IPS-20b (cell line): ENCODE results near the gene PTPN4.
A peak's percentile ranks its signal among the peaks of the same experiment; 100 is the strongest.
"Not testable (repeated sequence)": the region's sequence is repeated elsewhere in the genome, so short reads cannot be mapped to it uniquely, and the experiment has no call there.

Source experiments
- H3K27ac ChIP-seq: one replicate; pipeline ENCODE4 v1.5.1; 2013; ENCODE audit warnings: low read length
- H3K27me3 ChIP-seq: 2 replicates; pipeline ENCODE4 v1.6.1; 2013; ENCODE audit warnings: mild to moderate bottlenecking, low read length, inconsistent platforms; ENCODE audit not compliant: insufficient read depth
- H3K36me3 ChIP-seq: 2 replicates; pipeline ENCODE4 v1.6.1; 2013; ENCODE audit warnings: low read depth, mild to moderate bottlenecking, inconsistent platforms, low read length, moderate library complexity; ENCODE audit not compliant: insufficient read depth
- H3K4me1 ChIP-seq: 2 replicates; pipeline ENCODE4 v1.6.1; 2013; ENCODE audit warnings: mild to moderate bottlenecking, control low read depth, inconsistent platforms, low read length, moderate library complexity; ENCODE audit not compliant: insufficient read depth
- H3K4me3 ChIP-seq: 2 replicates; pipeline ENCODE4 v1.5.1; 2013; ENCODE audit warnings: mild to moderate bottlenecking, low read length, inconsistent platforms
- H3K9ac ChIP-seq: 2 replicates; pipeline ENCODE4 v1.6.1; 2013; ENCODE audit warnings: low read depth, mild to moderate bottlenecking, inconsistent platforms, low read length, moderate library complexity
- H3K9me3 ChIP-seq: 2 replicates; pipeline ENCODE4 v1.6.1; 2013; ENCODE audit warnings: mild to moderate bottlenecking, low read depth, low read length, inconsistent platforms; ENCODE audit not compliant: insufficient read depth

Gene PTPN4

DNA sequence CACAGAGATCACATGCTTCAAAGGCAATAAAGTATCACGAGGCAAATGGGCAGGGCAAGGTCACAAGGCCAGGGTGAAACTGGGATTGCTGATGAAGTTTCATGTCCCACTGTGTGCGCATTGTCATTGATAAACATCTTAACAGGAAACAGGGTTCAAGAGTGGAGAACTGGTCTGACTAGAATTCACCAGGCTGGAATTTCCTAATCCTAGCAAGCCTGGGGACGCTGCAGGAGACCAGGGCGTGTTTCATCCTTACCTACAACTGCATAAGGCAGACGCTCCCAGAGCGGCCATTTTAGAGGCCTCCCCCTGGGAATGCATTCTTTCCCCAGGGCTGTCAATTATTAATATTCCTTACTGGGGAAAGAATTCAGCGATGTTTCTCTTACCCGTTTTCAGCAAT, 33.2 kb downstream of the PTPN4 start:
- Histone ChIP-seq H3K27ac (peak overlapping the region; percentile 89), H3K27me3 (no peaks in the 10 kb centered on the region), H3K9ac (peak overlapping the region; percentile 65), H3K4me3 (peak overlapping the region; percentile 53; the same call in 1 of the 2 replicates), H3K36me3 (peaks cover 8% of the 10 kb centered on the region), H3K9me3 (peaks cover 8% of the 10 kb centered on the region; the same call in 1 of the 2 replicates), H3K4me1 (peaks cover 23% of the 10 kb centered on the region; the same call in 1 of the 2 replicates)

- no peaks in the 10 kb centered on the region for H3K27me3 ChIP-seq
- H3K9me3 ChIP-seq, result peaks cover 8% of the 10 kb centered on the region; the same call in 1 of the 2 replicates
- peaks cover 8% of the 10 kb centered on the region for H3K36me3 ChIP-seq
- H3K4me3 ChIP-seq, result no peak overlapping the region; the same call in 1 of the 2 replicates
- peaks cover 32% of the 10 kb centered on the region; the same call in 1 of the 2 replicates for H3K4me1 ChIP-seq
- peak overlapping the region; percentile 34; the same call in 1 of the 2 replicates for H3K9ac ChIP-seq
- peak overlapping the region; percentile 66 for H3K27ac ChIP-seq
Observed at GRCh38 chr2:119794237-119794636, 34.5 kb downstream of the PTPN4 start.

GRCh38 chr2:119795309-119796303, 35.9 kb downstream of the PTPN4 start:
- no peak overlapping the region for H3K9ac ChIP-seq
- no peak overlapping the region for H3K27ac ChIP-seq
- H3K4me3 ChIP-seq, result no peak overlapping the region
- peaks cover 8% of the 10 kb centered on the region for H3K36me3 ChIP-seq
- H3K27me3 ChIP-seq, result no peaks in the 10 kb centered on the region
- peaks cover 44% of the 10 kb centered on the region for H3K4me1 ChIP-seq
- H3K9me3 ChIP-seq, result peaks cover 4% of the 10 kb centered on the region; the same call in 1 of the 2 replicates

DNA sequence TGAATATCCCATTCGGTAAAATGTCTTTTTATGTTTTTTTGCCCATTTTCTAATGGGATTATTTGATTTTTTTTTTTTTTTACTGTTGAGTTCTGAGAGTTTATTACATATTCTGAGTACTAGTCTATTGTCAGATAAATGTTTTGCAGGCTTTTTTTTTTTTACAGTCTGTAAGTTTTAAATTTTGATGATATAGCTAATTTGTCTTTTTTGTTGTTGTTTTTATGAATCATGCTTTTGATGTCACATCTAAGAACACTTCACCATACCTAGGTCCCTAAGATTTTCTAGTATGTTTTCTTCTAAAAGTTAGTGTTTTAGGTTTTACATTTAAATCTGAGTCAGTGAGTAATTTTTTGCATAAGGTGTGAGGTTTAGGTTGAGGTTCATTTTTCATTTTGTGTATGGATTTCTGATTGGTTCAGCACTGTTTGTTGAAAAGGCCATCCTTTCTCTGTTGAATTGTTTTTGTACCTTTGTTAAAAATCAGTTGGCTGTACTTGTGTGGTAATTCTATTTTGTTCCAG, 40.7 kb downstream of the PTPN4 start:
- H3K9ac ChIP-seq, result peak overlapping the region; percentile 35; the same call in 1 of the 2 replicates
- no peak overlapping the region for H3K4me3 ChIP-seq
- no peak overlapping the region for H3K27ac ChIP-seq
- H3K36me3 ChIP-seq, result no peaks in the 10 kb centered on the region
- H3K4me1 ChIP-seq, result peaks cover 35% of the 10 kb centered on the region
- no peaks in the 10 kb centered on the region for H3K9me3 ChIP-seq
- no peaks in the 10 kb centered on the region for H3K27me3 ChIP-seq

DNA sequence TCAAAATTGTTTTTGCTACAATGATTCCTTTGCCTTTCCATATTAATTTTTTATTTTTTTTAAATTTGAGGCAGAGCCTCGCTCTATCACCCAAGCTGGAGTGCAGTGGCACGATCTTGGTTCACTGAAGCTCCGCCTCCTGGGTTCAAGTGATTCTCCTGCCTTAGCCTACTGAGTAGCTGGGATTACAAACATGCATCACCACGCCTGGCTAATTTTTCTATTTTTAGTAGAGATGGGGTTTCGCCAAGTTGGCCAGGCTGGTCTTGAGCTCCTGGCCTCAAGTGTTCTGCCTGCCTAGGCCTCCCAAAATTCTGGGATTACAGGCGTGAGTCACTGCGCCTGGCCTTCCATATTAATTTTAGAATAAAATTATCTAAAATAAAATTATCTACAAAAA, 41.3 kb downstream of the PTPN4 start:
- Histone ChIP-seq H3K9me3 (no peaks in the 10 kb centered on the region), H3K9ac (0 out of 2 replicates have a peak overlapping the region, but pooled peaks have one; percentile 35), H3K36me3 (no peaks in the 10 kb centered on the region), H3K27ac (no peak overlapping the region), H3K27me3 (no peaks in the 10 kb centered on the region), H3K4me3 (no peak overlapping the region), H3K4me1 (peaks cover 35% of the 10 kb centered on the region)

DNA sequence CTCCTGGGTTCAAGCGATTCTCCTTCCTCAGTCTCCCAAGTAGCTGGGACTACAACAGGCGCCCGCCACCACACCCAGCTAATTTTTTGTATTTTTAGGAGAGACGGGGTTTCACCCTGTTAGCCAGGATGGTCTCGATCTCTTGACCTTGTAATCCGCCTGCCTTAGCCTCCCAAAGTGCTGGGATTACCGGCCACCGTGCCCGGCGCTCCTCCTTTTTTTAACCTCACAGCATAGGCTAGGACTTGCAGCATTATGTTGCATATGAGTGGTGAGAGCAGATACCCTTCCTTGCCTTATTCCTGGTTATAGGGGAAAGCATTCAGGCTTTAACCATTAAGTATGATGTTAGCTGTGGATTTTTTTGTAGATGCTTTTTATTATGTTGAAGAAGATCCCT, 42.3 kb downstream of the PTPN4 start:
- H3K27me3 ChIP-seq, H3K9me3 ChIP-seq, H3K4me3 ChIP-seq, H3K27ac ChIP-seq, H3K9ac ChIP-seq, H3K36me3 ChIP-seq: not testable (repeated sequence)
- H3K4me1 ChIP-seq, result peaks cover 35% of the 10 kb centered on the region

DNA sequence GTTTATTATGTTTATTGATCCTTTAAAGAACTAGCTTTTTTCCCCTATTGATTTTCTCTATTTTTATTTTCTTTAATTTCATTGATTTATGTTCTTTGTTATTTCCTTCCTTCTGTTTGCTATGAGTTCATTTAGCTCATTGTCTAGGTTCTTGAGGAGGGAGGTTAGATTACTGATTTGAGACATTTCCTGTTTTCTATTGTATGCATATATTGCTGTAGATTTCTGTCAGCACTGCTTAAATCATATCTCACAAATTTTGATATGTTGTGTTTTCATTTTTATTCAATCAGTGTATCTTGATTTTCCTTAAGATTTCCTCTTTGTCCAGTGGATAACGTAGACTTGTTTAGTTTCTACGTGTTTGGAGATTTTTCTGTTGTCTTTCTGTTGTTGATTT, 43.4 kb downstream of the PTPN4 start:
- Histone ChIP-seq H3K9ac (no peak overlapping the region), H3K4me1 (peaks cover 35% of the 10 kb centered on the region), H3K36me3 (no peaks in the 10 kb centered on the region), H3K27me3 (no peaks in the 10 kb centered on the region), H3K4me3 (no peak overlapping the region), H3K9me3 (no peaks in the 10 kb centered on the region), H3K27ac (no peak overlapping the region)

GRCh38 chr2:119804409-119804808, 44.7 kb downstream of the PTPN4 start:
- H3K27me3 ChIP-seq, H3K9me3 ChIP-seq, H3K36me3 ChIP-seq, H3K4me3 ChIP-seq, H3K9ac ChIP-seq, H3K27ac ChIP-seq: not testable (repeated sequence)
- H3K4me1 ChIP-seq, result peaks cover 30% of the 10 kb centered on the region

DNA sequence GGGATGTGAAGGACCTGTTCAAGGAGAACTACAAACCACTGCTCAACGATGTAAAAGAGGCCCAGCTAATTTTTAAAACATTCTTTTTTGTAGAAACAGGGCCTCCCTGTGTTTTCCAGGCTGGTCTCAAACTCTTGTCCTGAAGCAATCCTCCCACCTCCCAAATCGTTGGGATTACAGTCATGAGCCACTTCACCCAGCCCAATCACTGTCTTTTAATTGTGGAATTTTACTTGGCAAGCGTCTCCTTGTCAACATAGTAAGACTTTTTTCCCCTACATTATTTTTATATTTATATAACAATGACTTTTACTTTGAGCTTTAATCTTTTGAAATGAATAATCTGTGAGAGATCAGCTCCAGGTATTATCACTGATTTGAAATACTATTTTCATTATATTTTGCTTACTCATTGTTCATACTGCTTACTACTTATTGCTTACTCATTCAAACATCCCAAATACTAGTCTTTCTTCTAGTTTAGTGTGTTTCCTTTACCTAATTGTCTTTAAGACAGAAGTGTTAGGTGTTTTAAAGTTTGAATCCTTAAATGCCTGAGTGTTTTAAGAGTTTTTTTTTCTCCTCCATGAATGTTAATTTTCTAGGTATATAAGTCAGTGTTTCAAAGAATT, 48.9 kb downstream of the PTPN4 start:
- Histone ChIP-seq H3K27me3 (no peaks in the 10 kb centered on the region), H3K27ac (no peak overlapping the region), H3K9ac (no peak overlapping the region)

GRCh38 chr2:119809339-119810048, 49.8 kb downstream of the PTPN4 start:
- H3K27me3 ChIP-seq, result no peaks in the 10 kb centered on the region
- H3K9ac ChIP-seq, result no peak overlapping the region
- no peak overlapping the region for H3K27ac ChIP-seq

More for the DNA sequence above, 48.9 kb downstream of the PTPN4 start:
- Histone ChIP-seq H3K4me1 (peaks cover 5% of the 10 kb centered on the region; the same call in 1 of the 2 replicates), H3K36me3 (peaks cover 26% of the 10 kb centered on the region), H3K9me3 (no peaks in the 10 kb centered on the region), H3K4me3 (no peak overlapping the region)

DNA sequence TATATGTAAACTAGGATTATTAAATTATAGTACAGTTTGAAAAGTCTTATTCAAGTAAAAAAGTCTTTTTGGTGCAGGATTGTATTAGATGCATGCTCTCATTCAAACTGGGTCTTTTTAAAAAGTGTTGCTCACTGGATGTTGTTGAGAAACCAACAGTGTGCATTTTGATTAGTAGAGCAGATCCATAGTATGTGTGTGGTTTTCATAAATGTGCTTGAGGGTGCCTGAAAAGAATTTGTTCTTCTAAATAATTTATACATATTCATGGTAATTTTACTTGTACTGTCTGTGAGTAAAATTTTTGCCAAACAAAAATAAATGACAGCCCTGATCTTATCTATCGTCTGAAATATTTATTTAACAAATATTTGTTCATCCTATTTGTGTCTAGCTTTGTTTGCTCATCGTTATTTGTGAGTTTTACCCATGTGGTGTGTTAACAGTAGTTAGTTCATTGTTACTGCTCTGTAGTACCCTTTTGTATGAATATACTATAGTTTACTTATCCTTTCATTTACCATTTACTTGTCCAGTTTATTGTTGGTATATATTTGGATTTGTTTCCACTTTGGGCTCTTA, 50.4 kb downstream of the PTPN4 start:
- Histone ChIP-seq H3K27me3 (no peaks in the 10 kb centered on the region), H3K4me3 (no peak overlapping the region), H3K9ac (no peak overlapping the region), H3K9me3 (no peaks in the 10 kb centered on the region), H3K27ac (no peak overlapping the region), H3K36me3 (peaks cover 28% of the 10 kb centered on the region), H3K4me1 (peaks cover 5% of the 10 kb centered on the region; the same call in 1 of the 2 replicates)

More at GRCh38 chr2:119809339-119810048, 49.8 kb downstream of the PTPN4 start:
- Histone ChIP-seq H3K4me1 (peaks cover 5% of the 10 kb centered on the region; the same call in 1 of the 2 replicates), H3K9me3 (no peaks in the 10 kb centered on the region), H3K4me3 (no peak overlapping the region), H3K36me3 (peaks cover 28% of the 10 kb centered on the region)
